Activated CD4-positive, alpha-beta T cell treated with anti-CD3 and anti-CD28 coated beads, Interleukin-2, amount 50 U/mL, for 16 hours (primary cell): ENCODE measurements around the gene SCEL.

Source experiments
- DNase-seq: peaks from one replicate; pipeline ENCODE4 v3.0.0-alpha.2; 2020

SCEL gene

DNA sequence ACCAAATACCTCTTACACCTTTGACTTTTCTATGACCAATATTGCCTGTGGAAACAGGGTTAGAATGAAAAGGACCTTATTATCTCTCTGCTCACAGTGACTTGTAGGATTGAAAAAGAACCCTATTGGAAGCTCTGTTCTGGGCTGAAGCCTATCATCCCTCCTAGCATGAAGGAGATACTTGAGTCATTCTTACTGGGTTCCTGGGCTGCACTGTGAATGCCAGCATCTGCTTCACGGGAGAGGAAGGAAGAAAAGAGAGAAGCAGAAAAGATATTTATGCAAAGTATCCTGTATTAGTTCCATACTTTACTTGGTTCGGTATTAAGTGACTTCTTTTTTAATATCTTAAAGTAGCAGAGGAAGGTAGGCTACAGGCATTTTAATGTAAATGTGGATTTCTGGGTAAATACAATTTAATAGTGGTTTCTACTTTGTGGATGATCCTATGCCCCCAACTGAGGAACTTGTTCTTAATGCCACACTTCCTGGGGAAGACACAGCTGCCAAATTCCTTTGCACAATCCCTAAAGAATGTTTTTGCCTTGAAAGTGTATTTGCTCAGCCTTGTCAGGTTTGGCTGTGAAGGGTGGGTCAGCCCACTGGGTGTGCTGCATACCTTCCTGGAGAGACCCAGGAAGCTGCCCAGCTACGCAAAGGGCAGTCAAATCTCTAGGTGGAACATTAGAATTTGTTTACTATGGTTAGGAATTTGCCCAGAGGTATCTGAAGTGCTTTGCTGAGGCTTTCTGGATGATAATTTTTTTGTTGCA lies 13.7 kb upstream of the SCEL start:
- DNase-seq = no peak

DNA sequence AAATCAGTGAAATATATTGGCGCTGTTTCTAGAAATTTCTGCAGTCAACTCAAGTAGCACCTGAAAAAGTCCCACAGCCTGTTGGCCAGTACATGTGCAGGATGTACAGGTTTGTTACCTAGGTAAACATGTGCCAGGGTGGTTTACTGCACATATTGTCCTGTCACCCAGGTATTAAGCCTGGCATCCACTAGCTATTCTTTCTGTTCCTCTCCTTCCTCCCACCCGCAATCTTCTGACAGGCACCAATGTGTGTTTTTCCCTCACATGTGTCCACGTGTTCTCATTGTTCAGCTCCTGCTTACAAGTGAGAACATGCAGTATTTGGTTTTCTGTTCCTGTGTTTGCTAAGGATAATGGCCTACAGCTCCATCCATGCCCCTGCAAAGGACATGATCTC lies 13.1 kb upstream of the SCEL start:
- no peak for DNase-seq

DNA sequence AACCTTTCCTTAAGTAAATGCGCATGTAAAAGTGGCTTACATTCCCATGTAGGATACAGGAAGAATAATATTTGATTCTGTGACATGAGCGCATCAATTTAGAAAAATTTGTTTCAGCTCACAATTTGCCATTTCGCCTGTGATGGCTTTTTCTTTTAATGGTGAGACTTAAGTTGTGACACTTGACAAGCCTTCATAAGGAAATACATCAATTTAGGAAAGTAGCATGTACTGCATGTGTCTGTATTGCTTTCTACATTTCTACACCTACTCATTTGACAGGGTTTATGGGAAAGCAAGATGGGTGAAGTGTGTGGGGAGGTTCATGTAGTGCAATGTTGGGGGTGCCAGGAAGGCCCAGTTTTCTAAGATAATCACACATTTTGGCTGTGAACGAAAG lies 12.1 kb upstream of the SCEL start:
- DNase-seq = no peak

DNA sequence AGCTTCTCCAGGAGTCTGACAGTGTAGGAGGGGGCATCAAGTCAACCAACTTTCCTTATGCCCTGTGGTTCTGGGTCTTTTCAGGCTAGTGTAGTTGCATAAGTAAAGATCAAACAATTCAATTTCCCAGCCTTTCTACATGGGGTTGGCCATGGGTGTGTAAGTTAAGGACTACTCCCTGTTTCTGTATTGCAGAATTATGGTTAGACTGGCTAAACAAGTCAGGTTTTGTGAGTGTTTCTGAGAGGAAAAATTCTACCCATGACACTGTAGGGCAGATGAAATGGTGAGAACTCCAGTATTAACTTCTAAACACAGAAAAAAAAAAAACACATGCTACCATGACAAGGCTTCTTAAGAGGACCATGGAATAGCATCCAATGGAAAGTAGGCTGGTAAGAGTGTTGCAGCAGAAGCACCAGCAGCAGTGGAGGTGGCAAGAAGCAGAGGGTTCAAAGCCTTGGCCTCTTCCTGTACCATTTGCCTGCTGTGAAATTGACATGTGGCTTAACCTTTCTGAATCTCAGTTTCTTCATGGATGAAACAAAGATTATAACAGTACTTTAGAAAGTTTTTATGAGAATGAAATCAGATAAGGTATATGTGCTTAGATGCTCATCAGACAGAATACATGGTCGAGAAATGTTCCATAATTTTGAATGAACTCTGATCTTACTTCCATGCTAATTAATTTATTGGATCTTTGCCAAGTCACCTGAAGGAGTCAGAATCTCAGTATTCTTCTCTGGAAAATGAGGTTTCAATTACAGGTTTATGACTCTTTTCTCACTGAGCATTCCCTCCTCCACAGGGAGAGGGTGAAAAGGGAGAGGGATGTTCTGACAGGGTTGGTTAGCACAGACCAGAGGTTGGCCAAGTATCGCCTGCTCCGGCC lies 11.4 kb upstream of the SCEL start:
- no peak for DNase-seq

DNA sequence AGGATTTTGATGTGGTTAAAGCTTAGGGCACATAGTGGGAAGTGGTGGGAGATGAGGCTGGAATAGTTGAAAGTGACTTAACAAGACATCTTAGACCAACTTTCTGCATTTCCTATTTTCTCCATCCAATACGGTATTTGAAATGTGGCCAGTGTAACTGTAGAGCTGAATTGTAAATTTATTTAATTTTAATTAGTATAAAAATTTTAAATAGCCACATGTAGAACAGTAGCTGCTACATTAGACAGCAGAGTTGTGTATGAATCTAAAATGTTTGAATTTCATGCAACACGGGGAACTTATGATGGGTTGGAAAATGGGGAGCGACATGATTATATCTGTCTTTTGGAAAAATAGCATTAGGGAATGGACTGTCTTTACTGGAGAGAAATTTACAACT lies 7.1 kb upstream of the SCEL start:
- DNase-seq = no peak

DNA sequence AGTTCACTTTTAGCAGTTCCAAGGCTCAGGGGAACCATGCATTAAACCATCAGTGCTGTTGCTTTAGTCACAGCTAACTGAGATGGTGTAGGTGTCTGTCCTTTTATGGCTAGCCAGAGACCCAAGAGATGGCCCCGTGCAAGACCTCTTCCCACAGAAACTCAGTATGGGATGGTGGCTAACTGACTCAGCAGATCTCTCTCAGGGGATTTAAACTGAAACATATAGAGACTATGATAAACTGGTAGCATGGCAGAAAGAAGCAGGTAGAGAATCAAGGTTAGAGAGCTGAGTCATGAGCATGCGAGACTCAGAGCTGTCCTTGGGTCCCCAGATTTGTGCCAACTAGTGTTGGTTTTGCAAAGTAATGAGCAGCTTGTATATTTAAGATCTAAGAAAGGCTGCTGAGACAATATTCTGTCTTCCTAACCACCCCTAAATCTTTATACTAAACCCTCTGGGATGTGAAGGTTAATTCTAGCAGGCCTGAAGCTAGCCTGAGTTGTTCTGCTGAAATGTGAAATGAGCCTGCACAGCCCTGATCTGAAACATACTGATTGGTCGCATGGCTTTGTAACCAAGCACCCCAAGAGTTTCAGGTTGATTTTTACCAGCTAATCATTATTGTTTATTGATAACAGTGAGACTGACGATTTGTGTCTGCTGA lies 6.5 kb upstream of the SCEL start:
- no peak for DNase-seq

DNA sequence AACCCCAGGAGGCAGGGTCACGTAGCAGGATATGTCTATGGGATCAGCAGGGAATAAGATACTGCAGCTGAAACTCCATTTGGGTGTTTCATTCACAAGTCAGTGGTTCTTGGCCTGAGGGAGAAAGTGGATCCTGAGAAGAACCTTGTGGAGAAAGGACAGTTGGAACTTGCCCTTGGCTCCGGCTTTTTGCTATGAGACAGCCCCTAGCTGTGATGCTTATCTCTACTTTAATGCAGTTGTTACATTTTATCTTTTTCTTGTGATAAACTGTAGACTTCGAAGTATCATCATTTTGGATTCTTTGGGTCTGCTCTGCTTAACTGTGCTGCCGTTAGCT lies 6.0 kb upstream of the SCEL start:
- no peak for DNase-seq

DNA sequence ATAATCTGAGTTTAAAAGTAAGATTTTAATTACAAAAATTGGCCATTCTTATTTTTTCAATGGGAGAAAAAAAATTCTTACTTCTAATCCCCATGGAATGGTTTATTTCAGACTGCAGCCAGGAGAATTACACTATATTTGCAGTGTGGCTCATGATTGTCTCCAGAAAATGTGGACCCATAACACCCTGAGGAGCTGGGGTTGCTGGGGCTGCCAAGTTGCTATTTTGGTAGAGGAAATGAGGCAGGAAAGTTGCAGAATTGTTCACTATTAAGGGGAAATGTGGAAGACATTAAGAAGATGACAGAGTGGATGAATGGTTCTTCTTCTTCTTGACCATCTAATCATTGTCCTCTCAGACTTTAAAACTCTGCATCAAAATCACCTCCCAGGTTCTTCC lies 4.6 kb upstream of the SCEL start:
- no peak for DNase-seq

DNA sequence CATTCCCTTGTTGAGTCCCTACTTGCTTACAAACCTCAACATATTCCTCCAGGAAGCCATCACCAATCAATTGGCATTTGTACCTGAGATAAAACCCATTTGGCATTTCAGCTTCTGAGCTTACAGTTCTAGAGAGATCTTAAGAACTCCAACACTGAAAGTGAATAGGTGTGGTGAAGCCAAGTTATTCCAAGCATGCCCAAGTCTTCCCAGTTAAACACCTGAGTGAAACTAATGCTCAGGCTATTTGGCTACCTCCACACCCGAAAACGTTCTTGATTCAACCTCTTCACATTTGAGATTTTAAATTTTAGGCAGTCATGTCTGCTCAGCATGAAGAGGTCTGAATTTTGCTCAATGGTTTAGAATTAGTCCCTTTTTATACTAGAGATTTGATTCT lies 2.5 kb upstream of the SCEL start:
- no peak for DNase-seq

DNA sequence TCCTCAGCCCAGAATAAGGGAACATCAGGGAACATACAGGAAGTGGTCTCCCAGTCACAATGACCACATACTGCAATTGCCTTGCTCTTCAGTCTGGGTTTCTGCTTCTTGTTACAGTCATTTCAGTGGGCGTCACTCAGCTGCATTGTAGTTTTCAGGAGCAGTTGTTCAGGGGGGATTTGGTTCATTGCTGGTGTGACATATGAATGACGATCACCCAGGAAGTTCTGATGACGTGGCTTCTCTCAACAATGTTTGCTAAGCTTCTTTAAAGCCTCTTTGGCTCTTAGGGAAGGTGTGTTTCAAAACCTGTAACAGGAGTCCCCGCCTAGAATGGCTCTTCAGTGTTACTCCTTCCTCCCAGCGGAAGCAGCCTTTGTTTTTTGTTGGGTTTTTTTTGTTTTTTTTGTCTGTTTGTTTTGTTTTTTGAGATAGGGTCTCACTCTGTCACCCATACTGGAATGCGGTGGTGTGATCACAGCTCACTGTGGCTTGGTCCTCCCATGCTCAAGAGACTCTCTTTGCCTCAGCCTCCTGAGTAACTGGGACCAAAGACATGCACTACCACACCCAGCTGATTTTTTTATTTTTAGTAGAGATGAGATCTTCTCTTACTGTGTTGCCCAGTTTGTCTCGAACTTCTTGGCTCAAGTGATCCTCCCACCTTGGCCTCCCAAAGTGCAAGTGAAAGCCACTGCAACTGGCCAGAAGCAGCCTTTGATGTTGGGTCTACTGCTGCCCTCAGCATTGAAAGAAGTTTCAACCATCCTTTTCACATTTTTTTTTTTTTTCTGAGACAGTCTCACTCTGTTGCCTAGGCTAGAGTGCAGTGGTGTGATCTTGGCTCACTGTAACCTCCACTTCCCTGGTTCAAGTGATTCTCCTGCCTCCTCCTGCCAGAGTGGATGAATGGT lies 1.4 kb upstream of the SCEL start:
- no peak for DNase-seq

DNA sequence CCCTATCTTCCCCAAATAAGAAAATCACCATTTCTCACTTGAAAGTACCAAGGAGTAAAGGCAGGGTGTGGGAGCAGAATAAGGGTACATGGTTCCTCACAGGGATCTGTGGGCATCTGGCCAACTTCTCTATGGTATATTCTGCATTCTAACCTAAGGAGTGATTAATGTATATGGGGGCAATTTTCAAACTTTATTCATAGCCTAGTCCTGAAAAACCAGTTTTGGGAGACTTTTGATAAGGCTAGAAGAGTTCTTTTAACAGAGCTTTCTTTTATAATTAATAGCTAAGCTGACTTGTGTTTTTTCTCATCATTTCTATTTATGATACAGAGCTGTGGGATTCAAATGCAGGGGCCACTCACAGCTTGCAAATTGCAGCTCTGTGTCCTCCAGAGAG lies 852 bp downstream of the SCEL start:
- no peak for DNase-seq

DNA sequence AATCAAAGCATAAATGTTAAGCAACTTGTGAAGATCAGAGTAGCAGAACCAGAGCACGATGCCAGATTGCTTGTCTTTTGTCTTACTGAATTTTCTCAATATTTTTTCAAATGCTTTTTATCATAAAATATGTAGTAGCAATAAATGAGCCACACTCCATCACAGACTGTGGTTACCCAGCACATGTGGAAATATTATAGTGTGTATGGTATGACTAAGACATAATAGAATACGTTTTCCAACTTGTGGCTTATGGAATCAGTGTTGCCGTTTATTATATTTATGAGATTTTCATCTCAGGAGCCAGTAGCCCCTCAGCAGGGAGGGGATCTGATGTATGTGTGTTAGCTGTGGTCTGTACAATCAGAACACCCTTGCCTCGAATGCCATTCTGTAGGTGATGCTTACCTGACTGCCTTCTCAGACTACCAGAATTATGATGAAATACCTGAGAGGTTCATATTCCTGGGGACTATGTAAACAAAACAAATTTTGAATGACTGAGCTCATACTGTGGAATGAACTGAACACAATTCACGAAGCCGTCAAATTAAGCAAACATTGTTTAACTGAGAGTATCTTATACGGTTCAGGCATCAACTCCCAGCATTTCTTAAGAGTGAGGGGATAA lies 1.9 kb downstream of the SCEL start:
- no peak for DNase-seq

DNA sequence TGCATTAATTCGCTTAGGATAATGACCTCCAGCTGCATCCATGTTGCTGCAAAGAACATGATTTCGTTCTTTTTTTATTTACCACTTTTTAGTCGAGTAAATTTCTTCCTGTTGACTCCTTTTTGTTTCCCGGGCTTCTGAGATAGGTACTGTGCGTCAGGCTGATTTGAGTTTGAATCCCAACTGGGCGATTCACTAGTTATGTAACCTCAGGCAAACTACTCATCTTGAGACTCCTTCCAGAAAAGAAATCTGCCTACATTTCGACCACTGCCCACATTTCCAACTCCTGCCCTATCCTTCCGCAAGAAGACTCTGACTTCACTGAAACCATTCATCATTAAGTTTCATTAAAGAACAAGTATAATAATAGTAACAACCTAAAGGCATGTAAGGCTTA lies 8.2 kb downstream of the SCEL start:
- DNase-seq = no peak

DNA sequence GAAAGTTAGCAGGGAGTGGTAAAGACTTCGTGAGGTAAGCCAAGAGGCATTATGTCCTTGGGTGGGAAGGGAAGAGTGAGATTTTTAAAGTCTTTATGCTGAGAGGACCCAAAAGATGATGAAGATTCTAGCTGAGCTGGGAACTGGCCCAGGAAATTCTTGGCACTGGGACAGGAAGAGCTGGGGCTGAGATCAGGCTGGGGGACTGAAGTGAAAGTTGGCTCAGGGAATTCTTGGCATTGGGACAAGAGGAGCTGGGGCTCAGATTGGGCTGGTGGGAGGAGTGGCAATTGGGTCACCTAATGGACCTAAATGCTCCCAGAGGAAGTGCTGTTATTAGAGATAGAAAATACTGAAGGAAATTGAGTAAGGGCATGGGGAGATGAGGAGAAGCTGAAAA lies 8.8 kb downstream of the SCEL start:
- DNase-seq = no peak

DNA sequence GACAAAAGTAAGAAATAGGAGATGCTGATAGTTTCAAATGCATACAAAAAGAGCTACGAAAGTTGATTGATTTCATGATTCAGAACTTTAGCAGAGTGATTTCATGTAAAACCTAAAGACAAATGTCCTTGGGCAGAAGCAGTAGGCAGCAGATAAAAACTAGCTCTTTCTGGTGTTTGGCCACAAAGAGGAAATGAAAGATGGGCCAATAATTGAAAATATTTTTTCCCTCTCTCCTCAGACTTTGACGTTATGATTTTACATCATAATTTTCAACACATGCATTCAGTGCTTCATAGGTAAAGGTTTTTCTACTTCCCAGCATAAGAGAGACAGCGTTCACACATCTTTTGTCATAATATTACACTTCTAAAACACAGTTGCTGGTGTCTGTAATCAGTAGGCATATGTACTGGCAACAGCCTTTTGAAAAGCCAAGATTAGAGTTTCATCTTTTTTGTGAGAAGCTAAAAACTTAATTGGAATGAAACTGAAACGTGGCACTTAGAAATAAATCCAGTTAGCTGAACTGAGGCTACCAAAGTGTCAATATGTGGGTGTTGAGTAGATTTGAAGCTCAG lies 9.3 kb downstream of the SCEL start:
- no peak for DNase-seq

DNA sequence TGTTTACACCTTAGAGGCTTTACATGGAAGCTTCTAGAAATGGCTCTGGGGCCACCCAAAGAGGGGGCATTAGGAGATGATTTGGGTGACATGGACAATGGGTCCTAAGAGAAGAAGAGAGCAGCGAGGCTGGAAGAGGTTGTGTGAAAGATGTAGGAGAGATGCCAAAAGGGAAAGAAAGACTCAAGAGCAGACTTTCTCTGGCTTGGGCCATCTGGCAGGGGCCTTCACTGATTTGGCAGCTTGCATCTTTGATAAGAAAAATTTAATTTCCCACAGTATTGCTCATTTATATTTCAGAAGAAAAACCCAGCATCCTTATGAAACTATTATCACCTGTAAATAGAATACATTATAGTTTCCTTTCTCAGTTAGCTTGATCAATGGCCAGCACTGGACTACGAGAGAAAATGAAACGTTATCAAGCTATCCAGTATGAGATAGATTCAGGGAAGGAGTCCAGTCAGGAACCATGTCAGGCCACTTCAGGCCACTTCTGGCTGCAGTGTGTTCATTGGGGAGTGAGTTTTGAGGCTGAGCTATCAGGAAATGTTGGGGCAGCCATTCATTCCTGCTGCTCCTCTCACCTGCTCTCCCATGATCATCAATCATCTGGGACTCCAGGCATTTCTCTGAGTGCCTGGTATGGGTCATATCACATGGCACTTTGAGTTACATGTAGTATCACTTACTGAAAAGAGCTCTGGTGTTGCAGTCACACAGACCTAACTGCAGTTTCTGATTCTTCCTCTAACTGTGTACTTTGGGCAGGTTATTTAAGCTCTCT lies 10.3 kb downstream of the SCEL start:
- DNase-seq = no peak

DNA sequence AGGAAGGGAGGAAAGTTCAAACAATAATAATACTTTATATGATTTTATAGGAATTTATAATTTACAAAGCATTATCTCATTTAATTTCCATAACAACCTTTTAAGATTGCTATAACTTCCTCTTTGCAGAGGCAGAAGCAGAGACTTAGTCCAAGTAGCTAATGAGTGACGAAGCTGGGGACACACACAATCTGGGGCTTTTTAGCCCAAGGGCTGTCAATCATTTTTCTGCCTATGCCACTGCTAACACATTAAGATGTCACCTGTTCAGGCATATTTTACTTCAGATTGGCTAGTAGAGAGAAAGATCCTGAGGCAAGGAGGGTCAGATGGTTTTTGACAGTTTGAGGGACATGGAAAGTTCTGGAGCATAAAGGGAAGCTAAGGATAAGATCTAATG lies 12.6 kb downstream of the SCEL start:
- DNase-seq = no peak

DNA sequence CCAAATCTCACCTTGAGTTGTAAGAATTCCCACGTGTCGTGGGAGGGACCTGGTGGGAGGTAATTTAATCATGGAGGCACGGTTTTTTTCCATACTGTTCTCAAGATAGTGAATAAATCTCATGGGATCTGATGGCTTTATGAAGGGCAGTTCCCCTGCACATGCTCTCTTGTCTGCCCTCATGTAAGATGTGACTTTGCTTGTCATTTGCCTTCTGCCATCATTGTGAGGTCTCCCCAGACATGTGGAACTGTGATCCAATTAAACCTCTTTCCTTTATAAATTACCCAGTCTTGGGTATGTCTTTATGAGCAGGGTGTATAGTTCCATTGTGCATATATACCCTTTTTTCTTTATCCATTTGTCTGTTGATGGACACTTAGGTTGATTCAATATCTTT lies 13.1 kb downstream of the SCEL start:
- DNase-seq = no peak

DNA sequence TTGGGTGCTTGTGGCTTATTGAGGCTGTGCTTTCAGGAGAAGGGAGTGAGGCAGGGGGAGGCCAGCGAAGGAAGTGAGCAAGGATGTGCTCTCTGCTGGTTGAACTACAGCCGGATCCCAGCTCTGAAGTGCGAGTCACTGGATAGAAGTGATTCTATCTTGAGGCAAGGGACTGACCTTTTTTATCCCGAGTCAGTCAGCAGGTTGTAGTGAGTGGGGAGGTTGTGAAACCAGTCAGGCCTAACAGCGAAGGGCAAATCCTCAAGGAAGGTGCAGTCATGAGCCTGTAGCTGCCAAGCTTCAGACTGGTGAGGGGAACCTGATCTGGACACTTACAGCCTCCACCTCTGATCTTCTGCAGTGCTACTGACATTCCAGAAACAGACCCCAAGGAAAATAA lies 18.6 kb downstream of the SCEL start:
- DNase-seq = no peak

DNA sequence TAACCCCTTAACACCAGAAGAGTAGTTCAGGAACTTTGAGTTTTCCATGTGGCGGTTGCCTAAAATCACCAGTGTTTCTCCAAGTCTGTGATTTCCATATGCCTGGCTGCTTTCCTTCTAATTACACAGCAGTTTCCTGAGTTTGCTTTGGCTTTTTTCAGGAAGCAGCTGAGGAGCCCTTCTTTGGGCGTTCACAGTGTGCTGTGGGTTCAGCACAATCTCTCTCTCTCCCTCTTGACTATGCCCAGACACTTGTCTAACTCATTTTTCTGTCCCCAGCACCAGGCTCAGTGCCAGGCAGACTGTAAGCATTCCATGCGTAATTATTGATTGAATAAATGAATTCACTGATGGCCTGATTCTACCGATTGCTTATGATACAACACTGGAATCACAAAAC lies 19.7 kb downstream of the SCEL start:
- DNase-seq = no peak

DNA sequence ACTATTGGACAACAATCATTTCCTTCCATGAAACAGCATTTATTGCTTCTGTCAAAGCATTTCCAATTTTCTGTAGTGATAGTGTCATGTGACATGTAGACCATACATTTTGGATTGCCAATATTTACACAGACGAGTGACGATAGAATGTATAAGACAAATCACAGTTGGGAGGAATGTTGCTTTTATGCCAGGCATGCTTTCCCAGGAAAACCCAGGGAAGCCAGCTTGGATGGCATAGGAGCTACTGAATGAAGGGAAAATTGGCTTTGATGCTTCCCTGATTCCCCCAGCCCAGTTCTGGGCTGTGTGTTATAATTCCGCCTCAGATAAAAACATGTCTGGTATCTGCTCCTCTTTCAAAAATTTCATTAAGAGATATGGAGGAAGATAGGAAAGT lies 22.5 kb downstream of the SCEL start:
- no peak for DNase-seq
